Measurements from ENCODE around the gene URB2. TPM values are rescaled to one million over a fixed set of nuclear protein-coding genes. Genes with fewer than 3 reads are reported as not detected.

Gene URB2
- total RNA-seq, 2 donors from 2014 or later, result 18.6 to 20.3 TPM

- H3K27ac Mint-ChIP-seq, result no peak overlapping the region
- H3K27me3 Mint-ChIP-seq (ENCODE audit: insufficient read depth), result no peaks in the 10 kb centered on the region
- Histone ChIP-seq H3K9ac (ENCODE audit: extremely low read depth, low read length, poor library complexity, severe bottlenecking) (no peak overlapping the region), H3K4me1 (ENCODE audit: control insufficient read depth, insufficient read depth, low read length) (no peaks in the 10 kb centered on the region), H3K9me3 (ENCODE audit: control insufficient read depth, low read length) (no peaks in the 10 kb centered on the region), H3K36me3 (ENCODE audit: control insufficient read depth, insufficient read depth, low read length) (no peaks in the 10 kb centered on the region), H3K27ac (ENCODE audit: low read depth, low read length) (no peak overlapping the region), H3K4me3 (ENCODE audit: low read length) (no peak overlapping the region), H3K27me3 (ENCODE audit: control insufficient read depth, insufficient read depth, low read length, poor library complexity, severe bottlenecking) (no peaks in the 10 kb centered on the region)
- peaks cover 9% of the 10 kb centered on the region for H3K4me1 Mint-ChIP-seq
- H3K4me3 Mint-ChIP-seq, result no peak overlapping the region
- no peaks in the 10 kb centered on the region for H3K9me3 Mint-ChIP-seq
- DNase-seq, result no peak
- TF ChIP-seq, protein P1, sequence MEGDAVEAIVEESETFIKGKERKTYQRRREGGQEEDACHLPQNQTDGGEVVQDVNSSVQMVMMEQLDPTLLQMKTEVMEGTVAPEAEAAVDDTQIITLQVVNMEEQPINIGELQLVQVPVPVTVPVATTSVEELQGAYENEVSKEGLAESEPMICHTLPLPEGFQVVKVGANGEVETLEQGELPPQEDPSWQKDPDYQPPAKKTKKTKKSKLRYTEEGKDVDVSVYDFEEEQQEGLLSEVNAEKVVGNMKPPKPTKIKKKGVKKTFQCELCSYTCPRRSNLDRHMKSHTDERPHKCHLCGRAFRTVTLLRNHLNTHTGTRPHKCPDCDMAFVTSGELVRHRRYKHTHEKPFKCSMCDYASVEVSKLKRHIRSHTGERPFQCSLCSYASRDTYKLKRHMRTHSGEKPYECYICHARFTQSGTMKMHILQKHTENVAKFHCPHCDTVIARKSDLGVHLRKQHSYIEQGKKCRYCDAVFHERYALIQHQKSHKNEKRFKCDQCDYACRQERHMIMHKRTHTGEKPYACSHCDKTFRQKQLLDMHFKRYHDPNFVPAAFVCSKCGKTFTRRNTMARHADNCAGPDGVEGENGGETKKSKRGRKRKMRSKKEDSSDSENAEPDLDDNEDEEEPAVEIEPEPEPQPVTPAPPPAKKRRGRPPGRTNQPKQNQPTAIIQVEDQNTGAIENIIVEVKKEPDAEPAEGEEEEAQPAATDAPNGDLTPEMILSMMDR (conservative IDR thresholded peaks at IDR 0.05), result no peak
- WGBS, 2 experiments (ENCODE audit: insufficient coverage in 1 of 2, insufficient read length in 1 of 2), result 98% methylated on average over 4 of the region's 4 CpGs
- no peaks in the 10 kb centered on the region for H3K36me3 Mint-ChIP-seq (ENCODE audit: low read depth)
Observed at GRCh38 chr1:229582715-229583114, 43.3 kb upstream of the URB2 start.

DNA sequence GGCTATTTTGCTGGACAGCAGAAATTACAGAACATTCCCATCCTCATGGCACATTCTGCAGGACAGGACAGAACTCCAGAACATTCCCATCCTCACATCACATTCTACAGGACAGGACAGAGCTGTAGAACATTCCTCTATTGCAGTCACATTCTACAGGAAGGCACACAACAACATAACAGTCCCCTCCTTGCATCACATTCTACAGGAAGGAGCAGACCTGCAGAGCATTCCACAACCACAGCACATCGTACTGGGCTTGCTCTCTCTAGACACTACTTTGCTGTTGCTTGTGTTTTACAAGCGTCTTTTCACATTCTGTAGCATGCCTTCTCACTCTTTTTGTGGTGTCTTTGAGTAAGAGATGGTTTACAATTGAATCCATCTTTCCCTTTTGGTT lies 40.7 kb upstream of the URB2 start:
- H3K36me3 Mint-ChIP-seq (ENCODE audit: low read depth), result no peaks in the 10 kb centered on the region
- no peaks in the 10 kb centered on the region for H3K36me3 ChIP-seq (ENCODE audit: control insufficient read depth, insufficient read depth, low read length)
- H3K4me3 ChIP-seq (ENCODE audit: low read length), result no peak overlapping the region
- H3K4me3 Mint-ChIP-seq, result no peak overlapping the region
- peaks cover 6% of the 10 kb centered on the region for H3K4me1 Mint-ChIP-seq
- H3K9ac ChIP-seq (ENCODE audit: extremely low read depth, low read length, poor library complexity, severe bottlenecking), result no peak overlapping the region
- DNase-seq, result no peak
- no peaks in the 10 kb centered on the region for H3K27me3 ChIP-seq (ENCODE audit: control insufficient read depth, insufficient read depth, low read length, poor library complexity, severe bottlenecking)
- H3K27me3 Mint-ChIP-seq (ENCODE audit: insufficient read depth), result no peaks in the 10 kb centered on the region
- H3K9me3 ChIP-seq (ENCODE audit: control insufficient read depth, low read length), result no peaks in the 10 kb centered on the region
- TF ChIP-seq, protein P1 (conservative IDR thresholded peaks at IDR 0.05), result no peak
- H3K27ac ChIP-seq (ENCODE audit: low read depth, low read length), result no peak overlapping the region
- no peaks in the 10 kb centered on the region for H3K4me1 ChIP-seq (ENCODE audit: control insufficient read depth, insufficient read depth, low read length)
- no peak overlapping the region for H3K27ac Mint-ChIP-seq
- H3K9me3 Mint-ChIP-seq, result no peaks in the 10 kb centered on the region
- WGBS, 2 experiments (ENCODE audit: insufficient coverage in 1 of 2, insufficient read length in 1 of 2), result 84 to 87% methylated on average over 2 of the region's 2 CpGs

DNA sequence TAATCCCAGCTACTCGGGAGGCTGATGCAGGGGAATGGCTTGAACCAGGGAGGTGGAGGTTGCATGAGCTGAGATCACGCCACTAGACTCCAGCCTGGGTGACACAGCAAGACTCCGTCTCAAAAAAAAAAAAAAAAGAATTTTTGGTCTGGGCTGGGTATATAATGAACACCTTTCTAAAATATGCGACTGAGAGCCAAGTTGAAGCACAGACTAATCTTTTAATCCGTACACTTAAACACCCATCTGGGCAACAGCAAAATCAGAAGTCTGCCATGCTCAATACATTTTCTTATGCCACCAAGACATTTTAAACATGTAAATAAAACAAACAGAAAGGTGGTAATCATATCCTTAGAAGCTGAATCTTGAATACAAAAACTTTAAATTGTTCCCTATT lies 35.9 kb upstream of the URB2 start:
- Mint-ChIP-seq H3K27me3 (ENCODE audit: insufficient read depth) (no peaks in the 10 kb centered on the region), H3K4me3 (no peak overlapping the region), H3K36me3 (ENCODE audit: low read depth) (peaks cover 15% of the 10 kb centered on the region), H3K4me1 (no peaks in the 10 kb centered on the region), H3K27ac (no peak overlapping the region), H3K9me3 (no peaks in the 10 kb centered on the region)
- Histone ChIP-seq H3K4me1 (ENCODE audit: control insufficient read depth, insufficient read depth, low read length) (no peaks in the 10 kb centered on the region), H3K27me3 (ENCODE audit: control insufficient read depth, insufficient read depth, low read length, poor library complexity, severe bottlenecking) (no peaks in the 10 kb centered on the region), H3K9me3 (ENCODE audit: control insufficient read depth, low read length) (no peaks in the 10 kb centered on the region), H3K36me3 (ENCODE audit: control insufficient read depth, insufficient read depth, low read length) (peaks cover 15% of the 10 kb centered on the region), H3K9ac (ENCODE audit: extremely low read depth, low read length, poor library complexity, severe bottlenecking) (no peak overlapping the region), H3K27ac (ENCODE audit: low read depth, low read length) (no peak overlapping the region), H3K4me3 (ENCODE audit: low read length) (no peak overlapping the region)
- TF ChIP-seq, protein P1 (conservative IDR thresholded peaks at IDR 0.05), result no peak
- 95 to 100% methylated on average over 2 to 5 of the region's 5 CpGs for WGBS, 2 experiments (ENCODE audit: insufficient coverage in 1 of 2, insufficient read length in 1 of 2)
- no peak for DNase-seq

Measured in endodermal cell (in vitro differentiated cells).